GM06990 (cell line): Measurements from ENCODE around the gene HSD17B12.
"Not testable (repeated sequence)": the region's sequence is repeated elsewhere in the genome, so short reads cannot be mapped to it uniquely, and the experiment has no call there.

Experiments used
- DNase-seq: peaks from one replicate; pipeline ENCODE4 v3.0.0-alpha.2; 2011; ENCODE audit not compliant: insufficient read length; ENCODE audit errors: extremely low read depth
- H3K27me3 ChIP-seq: replicated peaks from 2 replicates; pipeline ENCODE4 v1.6.0; 2011; ENCODE audit warnings: low read length; ENCODE audit not compliant: control insufficient read depth, insufficient read depth
- H3K36me3 ChIP-seq: 2 replicates; pipeline ENCODE4 v1.5.1; 2011; ENCODE audit warnings: low read length; ENCODE audit not compliant: control insufficient read depth, insufficient read depth
- H3K4me3 ChIP-seq: replicated peaks from 2 replicates; pipeline ENCODE4 v1.5.1; 2011; ENCODE audit warnings: low read depth, mild to moderate bottlenecking, control low read depth, low read length
- TF ChIP-seq, protein P1 (sequence below): IDR thresholded peaks from 2 replicates; pipeline ENCODE4 v1.5.1; 2011; ENCODE audit warnings: low read length, control low read depth, mild to moderate bottlenecking, inconsistent platforms; ENCODE audit not compliant: insufficient read depth, poor library complexity, severe bottlenecking

Gene HSD17B12

DNA sequence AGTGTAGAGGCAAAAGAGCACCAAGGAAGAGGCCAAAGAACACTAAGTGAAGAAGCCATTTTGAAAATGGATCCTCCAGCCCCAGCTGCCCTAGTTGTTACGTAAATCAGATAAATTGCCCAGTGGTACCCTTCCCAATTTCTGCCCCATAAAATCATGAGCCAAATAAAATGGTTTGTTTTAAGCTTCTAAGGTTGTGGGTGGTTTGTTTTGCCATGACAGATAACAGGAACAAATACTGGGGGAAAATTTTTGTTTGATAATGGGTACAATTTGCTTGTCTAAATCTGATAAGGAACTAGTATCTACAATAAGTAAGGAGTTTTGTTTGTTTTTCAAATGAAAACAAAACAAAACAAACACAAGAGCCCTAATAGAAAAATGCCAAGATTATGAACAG, 30.6 kb upstream of the HSD17B12 start:
- TF ChIP-seq, protein P1, sequence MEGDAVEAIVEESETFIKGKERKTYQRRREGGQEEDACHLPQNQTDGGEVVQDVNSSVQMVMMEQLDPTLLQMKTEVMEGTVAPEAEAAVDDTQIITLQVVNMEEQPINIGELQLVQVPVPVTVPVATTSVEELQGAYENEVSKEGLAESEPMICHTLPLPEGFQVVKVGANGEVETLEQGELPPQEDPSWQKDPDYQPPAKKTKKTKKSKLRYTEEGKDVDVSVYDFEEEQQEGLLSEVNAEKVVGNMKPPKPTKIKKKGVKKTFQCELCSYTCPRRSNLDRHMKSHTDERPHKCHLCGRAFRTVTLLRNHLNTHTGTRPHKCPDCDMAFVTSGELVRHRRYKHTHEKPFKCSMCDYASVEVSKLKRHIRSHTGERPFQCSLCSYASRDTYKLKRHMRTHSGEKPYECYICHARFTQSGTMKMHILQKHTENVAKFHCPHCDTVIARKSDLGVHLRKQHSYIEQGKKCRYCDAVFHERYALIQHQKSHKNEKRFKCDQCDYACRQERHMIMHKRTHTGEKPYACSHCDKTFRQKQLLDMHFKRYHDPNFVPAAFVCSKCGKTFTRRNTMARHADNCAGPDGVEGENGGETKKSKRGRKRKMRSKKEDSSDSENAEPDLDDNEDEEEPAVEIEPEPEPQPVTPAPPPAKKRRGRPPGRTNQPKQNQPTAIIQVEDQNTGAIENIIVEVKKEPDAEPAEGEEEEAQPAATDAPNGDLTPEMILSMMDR: no peak
- no peaks in the 10 kb centered on the region for H3K36me3 ChIP-seq
- H3K27me3 ChIP-seq: no peaks in the 10 kb centered on the region
- DNase-seq: no peak
- H3K4me3 ChIP-seq: no peak overlapping the region

DNA sequence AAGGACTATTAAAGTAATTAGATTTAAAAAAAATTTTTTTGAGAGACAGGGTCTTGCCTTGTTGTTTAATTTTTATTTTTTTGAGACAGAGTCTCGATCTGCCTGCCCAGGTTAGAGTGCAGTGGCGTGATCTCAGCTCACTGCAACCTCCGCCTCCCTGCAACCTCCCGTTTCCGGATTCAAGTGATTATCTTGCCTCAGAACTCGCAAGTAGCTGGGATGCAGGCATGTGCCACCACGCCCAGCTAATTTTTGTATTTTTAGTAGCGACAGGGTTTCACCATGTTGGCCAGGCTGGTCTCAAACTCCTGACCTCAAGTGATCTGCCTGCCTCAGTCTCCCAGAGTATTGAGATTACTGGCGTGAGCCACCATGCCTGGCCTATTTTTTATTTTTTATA, 17.5 kb upstream of the HSD17B12 start:
- H3K36me3 ChIP-seq, DNase-seq, H3K4me3 ChIP-seq, H3K27me3 ChIP-seq: not testable (repeated sequence)

- Histone ChIP-seq H3K27me3 (no peaks in the 10 kb centered on the region), H3K4me3 (no peak overlapping the region), H3K36me3 (no peaks in the 10 kb centered on the region)
- TF ChIP-seq, protein P1: no peak
- DNase-seq: no peak
These were observed 16.2 kb upstream of the HSD17B12 start for GRCh38 chr11:43664295-43664694.

GRCh38 chr11:43671284-43671683, 9.3 kb upstream of the HSD17B12 start:
- H3K27me3 ChIP-seq, H3K36me3 ChIP-seq, H3K4me3 ChIP-seq, DNase-seq: not testable (repeated sequence)

GRCh38 chr11:43674560-43674959, 6.0 kb upstream of the HSD17B12 start:
- no peak for DNase-seq
- no peaks in the 10 kb centered on the region for H3K36me3 ChIP-seq
- no peak overlapping the region for H3K4me3 ChIP-seq
- H3K27me3 ChIP-seq: no peaks in the 10 kb centered on the region
- TF ChIP-seq, protein P1: no peak

GRCh38 chr11:43676933-43677332, 3.6 kb upstream of the HSD17B12 start:
- no peaks in the 10 kb centered on the region for H3K27me3 ChIP-seq
- H3K4me3 ChIP-seq: no peak overlapping the region
- no peaks in the 10 kb centered on the region for H3K36me3 ChIP-seq
- TF ChIP-seq, protein P1: no peak
- no peak for DNase-seq

DNA sequence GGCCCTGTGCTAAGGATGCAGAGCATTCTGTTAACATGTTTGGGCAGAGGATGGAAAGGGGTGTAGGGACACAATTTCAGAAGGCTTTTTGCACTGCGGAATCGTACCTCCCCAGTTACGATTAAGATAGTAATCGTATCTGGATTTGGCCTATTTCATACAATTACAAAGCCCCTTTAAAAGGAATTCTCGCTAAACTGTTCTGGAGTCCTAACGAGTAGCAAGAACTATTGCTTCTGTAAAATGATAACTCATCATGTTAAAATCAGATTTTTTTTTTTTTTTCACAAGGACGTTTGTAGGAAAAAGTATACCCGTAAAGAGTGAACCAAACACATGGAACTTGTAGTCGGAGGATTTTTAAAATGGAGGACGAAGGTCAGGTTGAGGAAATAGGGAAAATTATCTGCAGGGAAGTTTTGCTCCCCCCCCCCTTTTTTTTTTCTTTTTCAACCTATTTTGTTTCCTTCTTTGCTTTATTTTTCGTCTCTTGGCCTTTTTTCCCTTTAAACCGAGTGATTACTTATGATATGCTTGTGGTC, 934 bp downstream of the HSD17B12 start:
- peak overlapping the region; percentile 93 for H3K4me3 ChIP-seq
- H3K27me3 ChIP-seq: no peaks in the 10 kb centered on the region
- peaks cover 1% of the 10 kb centered on the region; the same call in 1 of the 2 replicates for H3K36me3 ChIP-seq
- no peak for DNase-seq
- TF ChIP-seq, protein P1: no peak

DNA sequence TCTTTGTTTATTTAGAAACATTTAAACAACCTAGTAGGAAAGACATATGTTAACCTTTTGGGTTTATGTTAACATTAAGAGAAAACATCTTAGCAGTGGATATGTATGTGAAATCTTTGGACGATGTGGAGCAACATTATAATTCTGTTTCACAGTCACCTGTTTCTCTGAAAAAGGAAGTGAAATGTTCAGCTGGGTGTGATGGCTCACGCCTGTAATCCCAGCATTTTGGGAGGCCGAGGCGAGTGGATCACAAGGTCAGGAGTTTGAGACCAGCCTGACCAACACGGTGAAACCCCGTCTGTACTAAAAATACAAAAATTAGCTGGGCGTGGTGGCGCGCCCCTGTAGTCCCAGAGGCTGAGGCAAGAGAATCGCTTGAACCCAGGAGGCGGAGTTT, 1.5 kb downstream of the HSD17B12 start:
- peak; percentile 46 for DNase-seq
- peak overlapping the region; percentile 93 for H3K4me3 ChIP-seq
- H3K36me3 ChIP-seq, H3K27me3 ChIP-seq: not testable (repeated sequence)
